HG02852 (cell line): Measurements from ENCODE around the gene ZNF692.
"Not testable (repeated sequence)": the region's sequence is repeated elsewhere in the genome, so short reads cannot be mapped to it uniquely, and the experiment has no call there.

ENCODE experiments used
- ATAC-seq: cut with Tn5 transposase; IDR thresholded peaks from one replicate; pipeline ENCODE4 v1.9.1; 2021; ENCODE audit warnings: mild to moderate bottlenecking, moderate library complexity; ENCODE audit not compliant: unreplicated experiment

ZNF692 gene

GRCh38 chr1:248858891-248859889, at the start of gene ZNF692:
Gene ZNF692, minus strand, starts transcription at chr1:248859085. Its CDS starts 776 bp downstream, at chr1:248858309.
- peak; percentile 77 for ATAC-seq

- peak; percentile 14 for ATAC-seq
These were observed 48.1 kb upstream of the ZNF692 start for GRCh38 chr1:248906753-248907661.

- ATAC-seq, result peak; percentile 92
These were observed 47.3 kb upstream of the ZNF692 start, which contains the start of gene PGBD2 for GRCh38 chr1:248906009-248906752. Gene PGBD2, plus strand, starts transcription at chr1:248906235. Its CDS starts 7,628 bp downstream, at chr1:248913863.

GRCh38 chr1:248905662-248906008, 46.8 kb upstream of the ZNF692 start:
- ATAC-seq, result no peak

- ATAC-seq, result no peak
These were observed 45.7 kb upstream of the ZNF692 start for GRCh38 chr1:248904437-248905216.

- ATAC-seq, result no peak
These were observed 42.7 kb upstream of the ZNF692 start for GRCh38 chr1:248901578-248901977.

- ATAC-seq, result no peak
These were observed 41.8 kb upstream of the ZNF692 start for GRCh38 chr1:248900637-248901036.

- no peak for ATAC-seq
These were observed 38.8 kb upstream of the ZNF692 start for GRCh38 chr1:248897412-248898337.

GRCh38 chr1:248894837-248895236, 36.0 kb upstream of the ZNF692 start:
- no peak for ATAC-seq

- no peak for ATAC-seq
These were observed 33.7 kb upstream of the ZNF692 start for GRCh38 chr1:248892590-248892989.

- no peak for ATAC-seq
These were observed 32.9 kb upstream of the ZNF692 start for GRCh38 chr1:248891758-248892157.

GRCh38 chr1:248890549-248891498, 31.9 kb upstream of the ZNF692 start:
- ATAC-seq, result no peak

GRCh38 chr1:248889914-248890243, 31.0 kb upstream of the ZNF692 start:
- not testable (repeated sequence) for ATAC-seq

GRCh38 chr1:248886237-248886895, 27.5 kb upstream of the ZNF692 start:
- no peak for ATAC-seq

- ATAC-seq, result no peak
These were observed 26.8 kb upstream of the ZNF692 start for GRCh38 chr1:248885646-248886045.

GRCh38 chr1:248884632-248885295, 25.9 kb upstream of the ZNF692 start:
- no peak for ATAC-seq

GRCh38 chr1:248882427-248882826, 23.5 kb upstream of the ZNF692 start:
- ATAC-seq, result not testable (repeated sequence)
